ENCODE data around the gene EFNA4. TPM values are rescaled to one million over a fixed set of nuclear protein-coding genes. Genes with fewer than 3 reads are reported as not detected.

Gene EFNA4
- total and polyA plus RNA-seq, 4 donors = 1.8 to 4.7 (median 3.3) TPM

DNA sequence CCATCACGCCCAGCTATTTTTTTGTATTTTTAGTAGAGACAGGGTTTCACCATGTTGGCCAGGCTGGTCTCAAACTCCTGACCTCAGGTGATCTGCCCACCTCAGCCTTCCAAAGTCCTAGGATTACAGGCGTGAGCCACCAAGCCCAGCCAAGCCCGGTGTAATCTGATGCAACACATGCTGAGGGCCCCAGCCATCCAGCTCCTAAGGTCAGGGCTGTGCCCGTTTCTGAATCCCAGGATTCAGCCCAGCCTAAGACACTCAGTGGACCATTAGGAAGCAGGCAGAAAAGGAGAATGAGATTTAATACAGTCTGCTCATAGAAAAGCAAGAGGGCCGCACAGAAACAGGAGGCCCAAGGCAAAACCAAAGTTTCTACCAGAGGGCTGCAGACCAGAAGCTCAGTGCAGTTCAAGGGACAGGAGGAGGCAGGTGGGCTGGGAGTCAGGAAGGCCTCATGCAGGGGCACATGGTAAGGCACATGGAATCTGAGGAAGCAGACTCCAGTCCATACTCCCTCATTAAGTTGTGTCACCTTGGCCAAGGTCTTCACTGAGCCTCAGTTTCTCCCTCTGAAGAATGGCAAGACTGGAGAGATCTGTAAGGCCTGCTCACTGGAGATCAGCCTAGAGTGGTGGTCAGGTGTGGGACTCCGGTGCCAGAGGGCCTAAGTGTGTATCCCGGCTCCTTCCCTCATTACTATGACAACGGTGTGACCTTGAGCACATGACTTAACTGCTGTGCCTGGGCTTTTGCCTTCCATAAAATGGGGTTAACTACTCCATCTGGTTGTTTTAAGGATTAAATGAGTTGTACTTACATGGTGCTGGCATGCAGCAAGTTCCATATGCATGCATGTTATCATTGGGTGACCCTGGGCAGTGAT is 14.8 kb upstream of the EFNA4 start:
- TF ChIP-seq FOXA2 (IDR thresholded peaks at IDR 0.05) = no peak
- TF ChIP-seq RAD21 (IDR thresholded peaks at IDR 0.05) = no peak
- no peak for TF ChIP-seq EGR1 (IDR thresholded peaks at IDR 0.05; ENCODE audit: low read depth in 2 of 2)
- peak; percentile 39 for TF ChIP-seq SP1 (IDR thresholded peaks at IDR 0.05)
- TF ChIP-seq HNF4G (IDR thresholded peaks at IDR 0.05) = no peak
- TF ChIP-seq HNF4A (conservative IDR thresholded peaks at IDR 0.05) = peak; percentile 44 to 70
- TF ChIP-seq JUND (IDR thresholded peaks at IDR 0.05) = no peak
- TF ChIP-seq GABPA (IDR thresholded peaks at IDR 0.05 in 1 of 2, conservative IDR thresholded peaks at IDR 0.05 in 1 of 2) = no peak
- TF ChIP-seq, protein P1, sequence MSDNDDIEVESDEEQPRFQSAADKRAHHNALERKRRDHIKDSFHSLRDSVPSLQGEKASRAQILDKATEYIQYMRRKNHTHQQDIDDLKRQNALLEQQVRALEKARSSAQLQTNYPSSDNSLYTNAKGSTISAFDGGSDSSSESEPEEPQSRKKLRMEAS (IDR thresholded peaks at IDR 0.05) = no peak
- TF ChIP-seq, protein P2, sequence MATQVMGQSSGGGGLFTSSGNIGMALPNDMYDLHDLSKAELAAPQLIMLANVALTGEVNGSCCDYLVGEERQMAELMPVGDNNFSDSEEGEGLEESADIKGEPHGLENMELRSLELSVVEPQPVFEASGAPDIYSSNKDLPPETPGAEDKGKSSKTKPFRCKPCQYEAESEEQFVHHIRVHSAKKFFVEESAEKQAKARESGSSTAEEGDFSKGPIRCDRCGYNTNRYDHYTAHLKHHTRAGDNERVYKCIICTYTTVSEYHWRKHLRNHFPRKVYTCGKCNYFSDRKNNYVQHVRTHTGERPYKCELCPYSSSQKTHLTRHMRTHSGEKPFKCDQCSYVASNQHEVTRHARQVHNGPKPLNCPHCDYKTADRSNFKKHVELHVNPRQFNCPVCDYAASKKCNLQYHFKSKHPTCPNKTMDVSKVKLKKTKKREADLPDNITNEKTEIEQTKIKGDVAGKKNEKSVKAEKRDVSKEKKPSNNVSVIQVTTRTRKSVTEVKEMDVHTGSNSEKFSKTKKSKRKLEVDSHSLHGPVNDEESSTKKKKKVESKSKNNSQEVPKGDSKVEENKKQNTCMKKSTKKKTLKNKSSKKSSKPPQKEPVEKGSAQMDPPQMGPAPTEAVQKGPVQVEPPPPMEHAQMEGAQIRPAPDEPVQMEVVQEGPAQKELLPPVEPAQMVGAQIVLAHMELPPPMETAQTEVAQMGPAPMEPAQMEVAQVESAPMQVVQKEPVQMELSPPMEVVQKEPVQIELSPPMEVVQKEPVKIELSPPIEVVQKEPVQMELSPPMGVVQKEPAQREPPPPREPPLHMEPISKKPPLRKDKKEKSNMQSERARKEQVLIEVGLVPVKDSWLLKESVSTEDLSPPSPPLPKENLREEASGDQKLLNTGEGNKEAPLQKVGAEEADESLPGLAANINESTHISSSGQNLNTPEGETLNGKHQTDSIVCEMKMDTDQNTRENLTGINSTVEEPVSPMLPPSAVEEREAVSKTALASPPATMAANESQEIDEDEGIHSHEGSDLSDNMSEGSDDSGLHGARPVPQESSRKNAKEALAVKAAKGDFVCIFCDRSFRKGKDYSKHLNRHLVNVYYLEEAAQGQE (IDR thresholded peaks at IDR 0.05) = no peak
- TF ChIP-seq, protein P3, sequence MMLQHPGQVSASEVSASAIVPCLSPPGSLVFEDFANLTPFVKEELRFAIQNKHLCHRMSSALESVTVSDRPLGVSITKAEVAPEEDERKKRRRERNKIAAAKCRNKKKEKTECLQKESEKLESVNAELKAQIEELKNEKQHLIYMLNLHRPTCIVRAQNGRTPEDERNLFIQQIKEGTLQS (IDR thresholded peaks at IDR 0.05) = no peak
- no peak for TF ChIP-seq YY1 (IDR thresholded peaks at IDR 0.05)
- TF ChIP-seq, protein P4, sequence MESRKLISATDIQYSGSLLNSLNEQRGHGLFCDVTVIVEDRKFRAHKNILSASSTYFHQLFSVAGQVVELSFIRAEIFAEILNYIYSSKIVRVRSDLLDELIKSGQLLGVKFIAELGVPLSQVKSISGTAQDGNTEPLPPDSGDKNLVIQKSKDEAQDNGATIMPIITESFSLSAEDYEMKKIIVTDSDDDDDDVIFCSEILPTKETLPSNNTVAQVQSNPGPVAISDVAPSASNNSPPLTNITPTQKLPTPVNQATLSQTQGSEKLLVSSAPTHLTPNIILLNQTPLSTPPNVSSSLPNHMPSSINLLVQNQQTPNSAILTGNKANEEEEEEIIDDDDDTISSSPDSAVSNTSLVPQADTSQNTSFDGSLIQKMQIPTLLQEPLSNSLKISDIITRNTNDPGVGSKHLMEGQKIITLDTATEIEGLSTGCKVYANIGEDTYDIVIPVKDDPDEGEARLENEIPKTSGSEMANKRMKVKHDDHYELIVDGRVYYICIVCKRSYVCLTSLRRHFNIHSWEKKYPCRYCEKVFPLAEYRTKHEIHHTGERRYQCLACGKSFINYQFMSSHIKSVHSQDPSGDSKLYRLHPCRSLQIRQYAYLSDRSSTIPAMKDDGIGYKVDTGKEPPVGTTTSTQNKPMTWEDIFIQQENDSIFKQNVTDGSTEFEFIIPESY (IDR thresholded peaks at IDR 0.05) = no peak
- TF ChIP-seq, protein P5, sequence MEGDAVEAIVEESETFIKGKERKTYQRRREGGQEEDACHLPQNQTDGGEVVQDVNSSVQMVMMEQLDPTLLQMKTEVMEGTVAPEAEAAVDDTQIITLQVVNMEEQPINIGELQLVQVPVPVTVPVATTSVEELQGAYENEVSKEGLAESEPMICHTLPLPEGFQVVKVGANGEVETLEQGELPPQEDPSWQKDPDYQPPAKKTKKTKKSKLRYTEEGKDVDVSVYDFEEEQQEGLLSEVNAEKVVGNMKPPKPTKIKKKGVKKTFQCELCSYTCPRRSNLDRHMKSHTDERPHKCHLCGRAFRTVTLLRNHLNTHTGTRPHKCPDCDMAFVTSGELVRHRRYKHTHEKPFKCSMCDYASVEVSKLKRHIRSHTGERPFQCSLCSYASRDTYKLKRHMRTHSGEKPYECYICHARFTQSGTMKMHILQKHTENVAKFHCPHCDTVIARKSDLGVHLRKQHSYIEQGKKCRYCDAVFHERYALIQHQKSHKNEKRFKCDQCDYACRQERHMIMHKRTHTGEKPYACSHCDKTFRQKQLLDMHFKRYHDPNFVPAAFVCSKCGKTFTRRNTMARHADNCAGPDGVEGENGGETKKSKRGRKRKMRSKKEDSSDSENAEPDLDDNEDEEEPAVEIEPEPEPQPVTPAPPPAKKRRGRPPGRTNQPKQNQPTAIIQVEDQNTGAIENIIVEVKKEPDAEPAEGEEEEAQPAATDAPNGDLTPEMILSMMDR (IDR thresholded peaks at IDR 0.05; ENCODE audit: low read depth, low read length, missing input control) = no peak
- TF ChIP-seq RXRA (IDR thresholded peaks at IDR 0.05) = peak; percentile 31 to 61
- TF ChIP-seq TAF1 (conservative IDR thresholded peaks at IDR 0.05) = no peak
- no peak for TF ChIP-seq NR2F2 (IDR thresholded peaks at IDR 0.05)
- WGBS = 67% methylated on average over 8 of the region's 8 CpGs
- H3K9ac ChIP-seq (ENCODE audit: low read depth in 1 of 2, low read length in 2 of 2) = no peak overlapping the region

More for the DNA sequence above, 14.8 kb upstream of the EFNA4 start:
- H3K27me3 ChIP-seq (ENCODE audit: control insufficient read depth in 4 of 4, insufficient read depth in 4 of 4, low read length in 3 of 4) = no peaks in the 10 kb centered on the region
- H3K4me3 ChIP-seq (ENCODE audit: low read depth in 1 of 3, low read length in 3 of 3) = no peak overlapping the region
- peaks cover 14 to 69% (median 44%) of the 10 kb centered on the region in 4 donors for H3K4me1 ChIP-seq (ENCODE audit: control insufficient read depth in 4 of 4, insufficient read depth in 4 of 4, low read length in 3 of 4)
- H3K36me3 ChIP-seq (ENCODE audit: control insufficient read depth in 4 of 4, insufficient read depth in 3 of 4, low read depth in 1 of 4, low read length in 3 of 4) = no peaks in the 10 kb centered on the region
- no peak for DNase-seq (ENCODE audit: low spot score)
- no peak overlapping the region for H3K27ac ChIP-seq (ENCODE audit: low read depth in 1 of 2, low read length in 2 of 2)
- H3K9me3 ChIP-seq (ENCODE audit: control insufficient read depth in 4 of 4, low read length in 3 of 4) = no peaks in the 10 kb centered on the region

Measured in liver (tissue), 9 donors.